K562 (cell line): ENCODE measurements around the gene TBL1XR1. TPM values are rescaled to one million over a fixed set of nuclear protein-coding genes. Genes with fewer than 3 reads are reported as not detected.

Source experiments
- ARNT ChIP-seq, 2 experiments: fragments of 450-650 bp; IDR thresholded peaks; 2 replicates each; pipeline ENCODE4 v1.6.1; 2016; ENCODE audit warnings: mild to moderate bottlenecking in 1 of 2
- BRF1 ChIP-seq: IDR thresholded peaks from 3 replicates; pipeline ENCODE4 v1.6.1; 2011; ENCODE audit warnings: borderline replicate concordance, mild to moderate bottlenecking; ENCODE audit not compliant: insufficient read length; ENCODE audit errors: extremely low read depth
- HCFC1 ChIP-seq: IDR thresholded peaks from 2 replicates; pipeline ENCODE4 v1.6.1; 2012; ENCODE audit warnings: low read depth, low read length, improper control_type of control experiment
- HDAC2 ChIP-seq: fragments of 450-650 bp; IDR thresholded peaks from 2 replicates; pipeline ENCODE4 v1.6.1; 2016; ENCODE audit warnings: mild to moderate bottlenecking
- MAFF ChIP-seq: IDR thresholded peaks from 2 replicates; pipeline ENCODE4 v1.6.1; 2012; ENCODE audit warnings: low read length, improper control_type of control experiment
- MEF2A ChIP-seq: IDR thresholded peaks from 2 replicates; pipeline ENCODE4 v1.6.1; 2011; ENCODE audit warnings: low read depth, mild to moderate bottlenecking, low read length, moderate library complexity; ENCODE audit not compliant: control insufficient read depth
- MYBL2 ChIP-seq, 2 experiments: fragments of 450-650 bp in 1 of 2; sonication (generic) in 1 of 2; formaldehyde crosslinking in 1 of 2; IDR thresholded peaks; 2 replicates each; pipeline versions ENCODE4 v1.6.1 to v1.8.1; 2017 to 2022; ENCODE audit warnings: borderline replicate concordance in 1 of 2, inconsistent platforms in 1 of 2, low read depth in 1 of 2, mild to moderate bottlenecking in 1 of 2, missing genetic modification reagents in 1 of 2, moderate library complexity in 1 of 2
- NFE2 ChIP-seq: IDR thresholded peaks from 2 replicates; pipeline ENCODE4 v1.6.1; 2014; ENCODE audit warnings: antibody characterized with exemption, low read depth
- NR2F6 ChIP-seq: fragments of 450-650 bp; formaldehyde crosslinking; IDR thresholded peaks from 2 replicates; pipeline ENCODE4 v1.4.0; 2020; ENCODE audit warnings: mild to moderate bottlenecking
- SMARCE1 ChIP-seq: fragments of 450-650 bp; IDR thresholded peaks from 2 replicates; pipeline ENCODE4 v1.7.1; 2016; ENCODE audit warnings: mild to moderate bottlenecking
- SP2 ChIP-seq: IDR thresholded peaks from 2 replicates; pipeline ENCODE4 v1.6.1; 2011; ENCODE audit warnings: mild to moderate bottlenecking, low read depth, low read length, moderate library complexity; ENCODE audit not compliant: poor library complexity, severe bottlenecking; ENCODE audit errors: extremely low read depth
- SRSF1 ChIP-seq: fragments of 200-400 bp; formaldehyde crosslinking; IDR thresholded peaks from 2 replicates; pipeline ENCODE4 v1.6.1; 2017; ENCODE audit warnings: mild to moderate bottlenecking, low read depth, low read length, moderate library complexity
- TCF7L2 ChIP-seq: fragments of 150-350 bp; IDR thresholded peaks from 2 replicates; pipeline ENCODE4 v1.6.1; 2016; ENCODE audit warnings: low read depth, mild to moderate bottlenecking, low read length, moderate library complexity
- XRCC4 ChIP-seq: IDR thresholded peaks from one replicate; pipeline ENCODE4 v1.6.1; 2011; ENCODE audit not compliant: insufficient read depth, insufficient read length; ENCODE audit errors: extremely low read depth
- ZBTB17 ChIP-seq: fragments of 450-650 bp; formaldehyde crosslinking; IDR thresholded peaks from 2 replicates; pipeline ENCODE4 v1.4.0; 2020; ENCODE audit warnings: mild to moderate bottlenecking
- ZNF184 ChIP-seq: sonication (generic); formaldehyde crosslinking; IDR thresholded peaks from 2 replicates; pipeline ENCODE4 v1.5.0; 2020; ENCODE audit warnings: missing genetic modification reagents
- ZNF217 ChIP-seq: sonication (generic); formaldehyde crosslinking; IDR thresholded peaks from 2 replicates; pipeline ENCODE4 v1.8.0; 2022; ENCODE audit warnings: mild to moderate bottlenecking, missing genetic modification reagents
- ZNF780A ChIP-seq: fragments of 250-450 bp; sonication (Bioruptor Pico); IDR thresholded peaks from 2 replicates; pipeline ENCODE4 v1.5.0; 2021; ENCODE audit warnings: mild to moderate bottlenecking
- polyA plus RNA-seq, 8 experiments: library from polyadenylated mRNA; depleted of rRNA in 4 of 8; stranded (reverse) in 5 of 8; unstranded in 3 of 8; fragments of >200 nt; fragmentation: Nextera tagmentation in 2 of 8; fragmentation: Illumina TruSeq in 1 of 8; extraction: Ambion mirVana in 2 of 8; extraction: Trizol in 1 of 8; gene quantifications; 2 replicates each; pipeline versions ENCODE4 v1.2.1 to v1.2.3, GENCODE V29; 2011 to 2014; ENCODE audit warnings: inconsistent platforms in 1 of 8, missing spikeins in 1 of 8
- total RNA-seq, 7 experiments: library from RNA; depleted of rRNA in 6 of 7; stranded (reverse); fragments of >200 nt in 6 of 7; fragmentation: Illumina TruSeq in 2 of 7; extraction: Trizol in 2 of 7; gene quantifications; 2 replicates each; pipeline versions ENCODE4 v1.2.1 to v1.2.3, GENCODE V29; 2011 to 2021; ENCODE audit warnings: low replicate concordance in 1 of 7
- TF ChIP-seq, protein P1 (sequence below), 2 experiments: fragments of 450-650 bp in 1 of 2; sonication (generic) in 1 of 2; formaldehyde crosslinking in 1 of 2; IDR thresholded peaks in 1 of 2; conservative IDR thresholded peaks in 1 of 2; 2 replicates each; pipeline versions ENCODE4 v1.6.1 to v1.8.1; 2016 to 2023; ENCODE audit warnings: mild to moderate bottlenecking in 2 of 2, moderate library complexity in 2 of 2, inconsistent platforms in 1 of 2, missing genetic modification reagents in 1 of 2
- TF ChIP-seq, protein P2 (sequence below): fragments of 450-650 bp; IDR thresholded peaks from 2 replicates; pipeline ENCODE4 v1.6.1; 2018; ENCODE audit not compliant: partially characterized antibody
- TF ChIP-seq, protein P3 (sequence below), 3 experiments: IDR thresholded peaks in 2 of 3; conservative IDR thresholded peaks in 1 of 3; 2 replicates each; pipeline ENCODE4 v1.5.1; 2011 to 2012; ENCODE audit warnings: low read length in 3 of 3, mild to moderate bottlenecking in 3 of 3, control low read depth in 2 of 3, improper control_type of control experiment in 1 of 3, inconsistent platforms in 1 of 3, low read depth in 1 of 3, mixed read lengths in 1 of 3, moderate library complexity in 1 of 3; ENCODE audit not compliant: insufficient read depth in 2 of 3
- TF ChIP-seq, protein P4 (sequence below): fragments of 250-450 bp; sonication (Bioruptor Pico); IDR thresholded peaks from 2 replicates; pipeline ENCODE4 v1.5.0; 2020; ENCODE audit warnings: mild to moderate bottlenecking

The TBL1XR1 gene
- total and polyA plus RNA-seq, 9 of the 15 experiments (the other 6 are each of a cell fraction or from before 2014, with no cell fraction given) = 19.6 to 171 (median 83.3) TPM

DNA sequence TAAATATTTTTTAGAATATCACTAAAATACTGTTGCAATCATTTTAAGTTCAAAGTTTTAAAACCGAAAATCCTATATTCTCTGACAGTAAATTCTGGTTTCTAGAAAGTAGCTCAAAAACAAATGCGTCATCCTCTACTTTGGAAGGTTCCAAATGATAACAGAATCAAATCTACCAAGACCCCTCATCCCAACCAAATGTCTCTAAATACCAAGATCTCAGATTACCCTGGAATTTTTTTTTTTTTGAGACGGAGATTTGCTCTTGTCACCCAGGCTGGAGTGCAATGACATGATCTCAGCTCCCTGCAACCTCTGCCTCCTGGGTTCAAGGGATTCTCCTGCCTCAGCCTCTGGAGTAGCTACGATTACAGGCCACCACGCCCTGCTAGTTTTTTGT, 16.8 kb downstream of the TBL1XR1 start (continued):
- TF ChIP-seq MYBL2 (IDR thresholded peaks at IDR 0.05; ENCODE audit: low read depth) (no peak), MYBL2 (CRISPR knock-in tag; IDR thresholded peaks at IDR 0.05; ENCODE audit: borderline replicate concordance) (no peak), ARNT (IDR thresholded peaks at IDR 0.05) (no peak), XRCC4 (no peak), ZBTB17 (no peak), HCFC1 (no peak), MEF2A (no peak), NFE2 (0 out of 2 replicates have a peak, but pooled peaks have one; percentile 31), TCF7L2 (no peak), HDAC2 (peak; percentile 45), BRF1 (no peak), ZNF217 (no peak), SP2 (no peak), ZNF184 (CRISPR knock-in tag) (no peak), ZNF780A (CRISPR knock-in tag) (no peak), SMARCE1 (no peak), MAFF (no peak), NR2F6 (CRISPR knock-in tag) (no peak), SRSF1 (no peak)
- TF ChIP-seq, protein P1, sequence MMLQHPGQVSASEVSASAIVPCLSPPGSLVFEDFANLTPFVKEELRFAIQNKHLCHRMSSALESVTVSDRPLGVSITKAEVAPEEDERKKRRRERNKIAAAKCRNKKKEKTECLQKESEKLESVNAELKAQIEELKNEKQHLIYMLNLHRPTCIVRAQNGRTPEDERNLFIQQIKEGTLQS (IDR thresholded peaks at IDR 0.05) = peak; percentile 46; the same call in 1 of the 2 replicates
- TF ChIP-seq, protein P1 (CRISPR knock-in tag; conservative IDR thresholded peaks at IDR 0.05) = no peak
- TF ChIP-seq, protein P2, sequence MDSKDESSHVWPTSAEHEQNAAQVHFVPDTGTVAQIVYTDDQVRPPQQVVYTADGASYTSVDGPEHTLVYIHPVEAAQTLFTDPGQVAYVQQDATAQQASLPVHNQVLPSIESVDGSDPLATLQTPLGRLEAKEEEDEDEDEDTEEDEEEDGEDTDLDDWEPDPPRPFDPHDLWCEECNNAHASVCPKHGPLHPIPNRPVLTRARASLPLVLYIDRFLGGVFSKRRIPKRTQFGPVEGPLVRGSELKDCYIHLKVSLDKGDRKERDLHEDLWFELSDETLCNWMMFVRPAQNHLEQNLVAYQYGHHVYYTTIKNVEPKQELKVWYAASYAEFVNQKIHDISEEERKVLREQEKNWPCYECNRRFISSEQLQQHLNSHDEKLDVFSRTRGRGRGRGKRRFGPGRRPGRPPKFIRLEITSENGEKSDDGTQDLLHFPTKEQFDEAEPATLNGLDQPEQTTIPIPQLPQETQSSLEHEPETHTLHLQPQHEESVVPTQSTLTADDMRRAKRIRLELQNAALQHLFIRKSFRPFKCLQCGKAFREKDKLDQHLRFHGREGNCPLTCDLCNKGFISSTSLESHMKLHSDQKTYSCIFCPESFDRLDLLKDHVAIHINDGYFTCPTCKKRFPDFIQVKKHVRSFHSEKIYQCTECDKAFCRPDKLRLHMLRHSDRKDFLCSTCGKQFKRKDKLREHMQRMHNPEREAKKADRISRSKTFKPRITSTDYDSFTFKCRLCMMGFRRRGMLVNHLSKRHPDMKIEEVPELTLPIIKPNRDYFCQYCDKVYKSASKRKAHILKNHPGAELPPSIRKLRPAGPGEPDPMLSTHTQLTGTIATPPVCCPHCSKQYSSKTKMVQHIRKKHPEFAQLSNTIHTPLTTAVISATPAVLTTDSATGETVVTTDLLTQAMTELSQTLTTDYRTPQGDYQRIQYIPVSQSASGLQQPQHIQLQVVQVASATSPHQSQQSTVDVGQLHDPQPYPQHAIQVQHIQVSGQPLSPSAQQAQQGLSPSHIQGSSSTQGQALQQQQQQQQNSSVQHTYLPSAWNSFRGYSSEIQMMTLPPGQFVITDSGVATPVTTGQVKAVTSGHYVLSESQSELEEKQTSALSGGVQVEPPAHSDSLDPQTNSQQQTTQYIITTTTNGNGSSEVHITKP = peak; percentile 69
- TF ChIP-seq, protein P3, sequence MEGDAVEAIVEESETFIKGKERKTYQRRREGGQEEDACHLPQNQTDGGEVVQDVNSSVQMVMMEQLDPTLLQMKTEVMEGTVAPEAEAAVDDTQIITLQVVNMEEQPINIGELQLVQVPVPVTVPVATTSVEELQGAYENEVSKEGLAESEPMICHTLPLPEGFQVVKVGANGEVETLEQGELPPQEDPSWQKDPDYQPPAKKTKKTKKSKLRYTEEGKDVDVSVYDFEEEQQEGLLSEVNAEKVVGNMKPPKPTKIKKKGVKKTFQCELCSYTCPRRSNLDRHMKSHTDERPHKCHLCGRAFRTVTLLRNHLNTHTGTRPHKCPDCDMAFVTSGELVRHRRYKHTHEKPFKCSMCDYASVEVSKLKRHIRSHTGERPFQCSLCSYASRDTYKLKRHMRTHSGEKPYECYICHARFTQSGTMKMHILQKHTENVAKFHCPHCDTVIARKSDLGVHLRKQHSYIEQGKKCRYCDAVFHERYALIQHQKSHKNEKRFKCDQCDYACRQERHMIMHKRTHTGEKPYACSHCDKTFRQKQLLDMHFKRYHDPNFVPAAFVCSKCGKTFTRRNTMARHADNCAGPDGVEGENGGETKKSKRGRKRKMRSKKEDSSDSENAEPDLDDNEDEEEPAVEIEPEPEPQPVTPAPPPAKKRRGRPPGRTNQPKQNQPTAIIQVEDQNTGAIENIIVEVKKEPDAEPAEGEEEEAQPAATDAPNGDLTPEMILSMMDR (IDR thresholded peaks at IDR 0.05 in 2 of 3, conservative IDR thresholded peaks at IDR 0.05 in 1 of 3; ENCODE audit: insufficient read depth in 2 of 3, low read depth in 1 of 3, low read length in 3 of 3) = no peak
- TF ChIP-seq, protein P4, sequence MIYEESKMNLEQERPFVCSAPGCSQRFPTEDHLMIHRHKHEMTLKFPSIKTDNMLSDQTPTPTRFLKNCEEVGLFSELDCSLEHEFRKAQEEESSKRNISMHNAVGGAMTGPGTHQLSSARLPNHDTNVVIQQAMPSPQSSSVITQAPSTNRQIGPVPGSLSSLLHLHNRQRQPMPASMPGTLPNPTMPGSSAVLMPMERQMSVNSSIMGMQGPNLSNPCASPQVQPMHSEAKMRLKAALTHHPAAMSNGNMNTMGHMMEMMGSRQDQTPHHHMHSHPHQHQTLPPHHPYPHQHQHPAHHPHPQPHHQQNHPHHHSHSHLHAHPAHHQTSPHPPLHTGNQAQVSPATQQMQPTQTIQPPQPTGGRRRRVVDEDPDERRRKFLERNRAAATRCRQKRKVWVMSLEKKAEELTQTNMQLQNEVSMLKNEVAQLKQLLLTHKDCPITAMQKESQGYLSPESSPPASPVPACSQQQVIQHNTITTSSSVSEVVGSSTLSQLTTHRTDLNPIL (CRISPR knock-in tag) = no peak
